IPS-15b (cell line): ENCODE results near the gene NEK4.
A peak's percentile ranks its signal among the peaks of the same experiment; 100 is the strongest.

ENCODE experiments used
- H3K27me3 ChIP-seq: one replicate; pipeline ENCODE4 v1.6.1; 2013; ENCODE audit warnings: low read length; ENCODE audit not compliant: control insufficient read depth, insufficient read depth
- H3K36me3 ChIP-seq: one replicate; pipeline ENCODE4 v1.6.1; 2013; ENCODE audit warnings: low read length; ENCODE audit not compliant: control insufficient read depth, insufficient read depth
- H3K4me1 ChIP-seq: one replicate; pipeline ENCODE4 v1.6.1; 2013; ENCODE audit warnings: mild to moderate bottlenecking, low read length; ENCODE audit not compliant: control insufficient read depth, insufficient read depth
- H3K4me3 ChIP-seq: one replicate; pipeline ENCODE4 v1.5.1; 2013; ENCODE audit warnings: low read depth, low read length
- H3K9ac ChIP-seq: one replicate; pipeline ENCODE4 v1.6.1; 2013; ENCODE audit warnings: low read depth, mild to moderate bottlenecking, low read length
- H3K9me3 ChIP-seq: one replicate; pipeline ENCODE4 v1.6.1; 2013; ENCODE audit warnings: mild to moderate bottlenecking, low read length; ENCODE audit not compliant: control insufficient read depth, insufficient read depth

The NEK4 gene

GRCh38 chr3:52770496-52771333, at the start of gene NEK4:
TSS of gene NEK4 (minus strand) at chr3:52770940. CDS start at chr3:52770746, 194 bp downstream.
- Histone ChIP-seq H3K9me3 (no peaks in the 10 kb centered on the region), H3K4me1 (peaks cover 4% of the 10 kb centered on the region), H3K27me3 (no peaks in the 10 kb centered on the region), H3K36me3 (peaks cover 2% of the 10 kb centered on the region), H3K9ac (peak within 1 kb of the TSS; percentile 66), H3K4me3 (peak within 1 kb of the TSS; percentile 71)

DNA sequence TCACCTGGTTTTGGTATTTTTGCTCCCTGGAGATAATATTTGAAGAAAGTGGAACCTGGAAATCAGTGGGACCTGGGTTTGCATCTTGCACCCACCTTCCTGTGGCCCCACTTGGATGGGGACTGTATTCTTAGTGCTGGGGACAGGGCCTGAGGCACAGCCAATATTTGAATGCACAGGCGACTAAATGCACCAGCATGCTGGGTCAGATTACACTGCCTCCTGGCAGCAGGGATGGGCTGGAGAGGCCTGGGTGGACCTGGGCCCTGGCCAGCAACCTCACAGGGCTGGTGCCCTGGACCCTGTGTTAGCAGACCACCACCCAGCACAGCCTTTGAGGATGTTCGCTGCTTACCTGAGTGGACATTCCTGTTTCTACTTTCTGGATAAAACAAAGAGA, 49.2 kb upstream of the NEK4 start:
- Histone ChIP-seq H3K27me3 (no peaks in the 10 kb centered on the region), H3K9me3 (no peaks in the 10 kb centered on the region), H3K4me3 (no peak overlapping the region), H3K9ac (no peak overlapping the region), H3K4me1 (peaks cover 2% of the 10 kb centered on the region), H3K36me3 (no peaks in the 10 kb centered on the region)

DNA sequence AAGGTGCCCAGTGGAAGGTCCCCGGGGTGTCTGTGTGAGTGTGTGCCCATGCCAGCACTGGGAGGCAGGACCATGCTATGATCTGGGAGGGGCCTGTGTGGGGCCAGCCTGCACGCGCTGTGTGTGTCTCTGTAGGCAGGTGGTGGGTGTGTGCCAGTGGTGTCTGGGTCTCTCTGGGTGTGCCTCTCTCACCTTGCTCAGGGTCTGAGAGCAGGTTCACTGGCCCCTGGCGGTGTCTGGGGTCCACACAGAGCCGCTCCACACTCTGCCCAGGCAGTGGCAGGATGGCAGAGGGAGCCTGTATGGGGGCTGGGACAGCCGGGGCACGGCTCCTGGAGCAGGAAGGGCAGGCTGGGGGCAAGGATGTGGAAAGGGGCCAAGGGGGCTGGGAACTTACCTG, 47.1 kb upstream of the NEK4 start:
- H3K36me3 ChIP-seq = no peaks in the 10 kb centered on the region
- no peak overlapping the region for H3K9ac ChIP-seq
- no peaks in the 10 kb centered on the region for H3K27me3 ChIP-seq
- H3K4me1 ChIP-seq = peaks cover 2% of the 10 kb centered on the region
- no peak overlapping the region for H3K4me3 ChIP-seq
- no peaks in the 10 kb centered on the region for H3K9me3 ChIP-seq

- H3K27me3 ChIP-seq = no peaks in the 10 kb centered on the region
- no peak overlapping the region for H3K9ac ChIP-seq
- peaks cover 2% of the 10 kb centered on the region for H3K4me1 ChIP-seq
- H3K36me3 ChIP-seq = no peaks in the 10 kb centered on the region
- no peak overlapping the region for H3K4me3 ChIP-seq
- no peaks in the 10 kb centered on the region for H3K9me3 ChIP-seq
Measured at GRCh38 chr3:52817221-52817620, 46.5 kb upstream of the NEK4 start.

DNA sequence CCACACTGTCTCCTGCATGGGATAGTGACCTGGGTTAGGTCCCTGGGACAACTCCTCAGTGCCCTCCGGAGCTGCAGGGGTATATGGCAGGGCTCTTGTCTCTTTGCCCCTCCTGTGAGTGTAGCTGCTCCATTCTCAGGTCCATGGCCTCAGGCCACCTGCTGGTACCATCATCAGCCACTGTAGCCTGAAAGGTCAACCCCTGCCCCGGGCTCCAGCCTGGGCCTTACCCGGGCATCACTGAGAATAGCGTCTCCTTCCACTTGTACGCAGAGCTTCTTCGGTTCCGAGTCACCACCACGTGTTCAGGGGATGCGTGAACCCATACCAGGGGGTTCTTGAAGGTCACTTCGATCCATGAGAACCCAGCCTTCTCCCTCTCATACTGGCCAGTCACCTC, 45.9 kb upstream of the NEK4 start:
- H3K4me3 ChIP-seq = no peak overlapping the region
- no peaks in the 10 kb centered on the region for H3K27me3 ChIP-seq
- H3K9me3 ChIP-seq = no peaks in the 10 kb centered on the region
- H3K4me1 ChIP-seq = peaks cover 2% of the 10 kb centered on the region
- H3K9ac ChIP-seq = no peak overlapping the region
- H3K36me3 ChIP-seq = no peaks in the 10 kb centered on the region

- no peaks in the 10 kb centered on the region for H3K9me3 ChIP-seq
- H3K4me3 ChIP-seq = no peak overlapping the region
- no peak overlapping the region for H3K9ac ChIP-seq
- no peaks in the 10 kb centered on the region for H3K36me3 ChIP-seq
- H3K27me3 ChIP-seq = no peaks in the 10 kb centered on the region
- H3K4me1 ChIP-seq = peaks cover 2% of the 10 kb centered on the region
Measured at GRCh38 chr3:52816199-52816598, 45.5 kb upstream of the NEK4 start.

DNA sequence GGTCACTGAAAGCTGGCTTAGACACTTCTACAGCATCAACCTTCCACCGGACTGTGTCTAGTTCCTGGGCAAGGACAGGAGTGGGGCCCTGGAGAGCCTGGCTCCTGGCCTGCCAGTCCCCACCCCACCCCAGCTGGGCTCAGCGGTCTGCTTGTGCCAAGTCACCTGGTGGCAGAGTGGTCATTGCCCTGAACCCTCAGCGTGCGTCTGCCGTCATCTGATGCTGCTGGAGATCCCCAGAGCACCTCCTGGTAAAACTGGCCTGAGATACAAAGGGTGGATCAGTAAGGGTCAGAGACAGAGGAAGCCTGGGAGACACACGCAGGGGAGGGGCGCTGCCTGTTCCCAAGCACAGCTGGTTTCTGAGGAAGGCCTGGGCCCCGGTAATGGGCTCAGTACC, 43.1 kb upstream of the NEK4 start:
- Histone ChIP-seq H3K9ac (no peak overlapping the region), H3K27me3 (no peaks in the 10 kb centered on the region), H3K9me3 (no peaks in the 10 kb centered on the region), H3K36me3 (no peaks in the 10 kb centered on the region), H3K4me1 (no peaks in the 10 kb centered on the region), H3K4me3 (no peak overlapping the region)

DNA sequence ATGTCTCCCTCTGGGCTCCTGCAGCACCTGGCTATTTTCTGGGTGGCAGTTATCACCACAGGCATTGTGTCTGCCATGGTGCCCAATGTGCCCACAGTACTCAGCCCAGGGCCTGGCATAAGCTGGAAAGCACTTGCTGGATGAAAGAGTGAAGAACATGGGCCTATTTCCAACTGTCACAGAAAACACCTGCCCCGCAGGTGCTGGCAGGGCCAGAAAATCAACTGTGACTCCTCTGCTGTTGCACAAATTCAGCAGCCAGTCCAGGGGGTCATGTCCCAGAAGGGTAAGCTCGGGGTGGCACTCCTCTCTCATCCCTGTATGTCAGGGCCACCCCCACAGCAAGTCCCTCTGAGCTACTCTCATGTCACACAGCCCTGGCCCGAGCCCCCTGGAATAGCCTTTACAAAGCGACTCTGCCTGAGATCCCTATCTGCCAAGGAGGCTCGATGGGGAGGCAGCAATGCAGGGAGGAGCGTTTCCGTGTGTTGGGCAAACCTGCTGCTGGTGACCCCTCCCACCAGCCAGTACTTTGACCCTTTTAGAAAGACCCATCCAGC, 40.8 kb upstream of the NEK4 start:
- no peak overlapping the region for H3K9ac ChIP-seq
- H3K4me1 ChIP-seq = no peaks in the 10 kb centered on the region
- H3K36me3 ChIP-seq = no peaks in the 10 kb centered on the region
- no peak overlapping the region for H3K4me3 ChIP-seq
- no peaks in the 10 kb centered on the region for H3K9me3 ChIP-seq
- H3K27me3 ChIP-seq = no peaks in the 10 kb centered on the region

DNA sequence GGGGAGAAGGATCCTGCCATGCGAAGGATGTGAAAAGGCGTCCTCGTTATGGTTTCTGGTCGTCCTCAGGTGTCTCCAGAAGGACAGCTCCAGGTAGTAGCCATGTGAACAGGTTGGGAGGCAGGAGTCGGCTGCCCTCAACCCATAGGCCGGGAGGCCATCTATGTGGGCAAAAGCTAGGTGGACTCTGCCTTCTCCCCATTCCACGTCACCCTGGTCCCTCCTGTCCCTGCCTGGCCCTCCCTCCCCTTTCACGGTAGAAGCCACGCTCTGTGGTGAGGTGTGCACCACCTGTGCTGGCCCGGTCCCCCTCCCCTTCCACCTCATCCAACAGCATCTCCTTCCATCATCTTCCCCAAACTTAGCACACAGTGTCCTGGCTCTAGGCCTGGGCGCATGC, 40.2 kb upstream of the NEK4 start:
- Histone ChIP-seq H3K27me3 (no peaks in the 10 kb centered on the region), H3K4me3 (no peak overlapping the region), H3K9ac (no peak overlapping the region), H3K9me3 (no peaks in the 10 kb centered on the region), H3K4me1 (no peaks in the 10 kb centered on the region), H3K36me3 (no peaks in the 10 kb centered on the region)

DNA sequence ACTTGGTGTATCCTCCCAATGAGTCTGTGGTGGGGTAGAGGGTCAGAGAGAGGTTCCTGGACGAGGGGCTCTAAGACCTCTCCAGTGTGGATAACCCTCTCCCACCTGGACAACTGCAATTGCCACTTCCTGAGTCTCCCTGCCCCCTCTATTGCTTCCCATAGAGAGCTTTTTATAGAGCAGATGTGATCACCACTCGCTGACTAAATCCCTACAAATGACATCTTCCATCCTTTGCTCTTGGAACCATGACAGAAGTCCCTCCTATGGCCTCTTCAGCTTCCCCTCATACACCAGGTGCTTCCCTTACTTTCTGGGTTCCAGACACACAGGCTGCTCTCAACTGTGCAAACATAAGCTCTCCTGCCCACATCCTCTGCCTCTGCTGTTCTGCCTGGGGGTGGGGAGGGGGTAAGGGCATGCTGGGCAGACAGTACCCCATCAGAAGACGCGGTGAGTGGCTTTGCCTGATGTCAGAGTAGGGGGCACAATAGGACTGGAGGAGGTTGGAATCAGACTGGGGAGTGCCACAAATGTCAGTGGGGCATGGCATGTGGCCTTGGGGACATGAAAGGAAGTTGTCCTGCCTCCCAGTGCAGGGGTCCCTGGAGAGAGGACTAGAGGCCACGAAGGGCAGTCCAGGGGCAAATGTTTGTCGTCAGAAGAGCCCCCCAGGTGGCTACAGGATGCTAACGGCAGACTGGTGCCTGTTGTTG, 39.1 kb upstream of the NEK4 start:
- Histone ChIP-seq H3K4me1 (no peaks in the 10 kb centered on the region), H3K36me3 (no peaks in the 10 kb centered on the region), H3K4me3 (no peak overlapping the region), H3K27me3 (no peaks in the 10 kb centered on the region), H3K9ac (no peak overlapping the region), H3K9me3 (no peaks in the 10 kb centered on the region)

- H3K36me3 ChIP-seq = no peaks in the 10 kb centered on the region
- H3K4me3 ChIP-seq = no peak overlapping the region
- no peak overlapping the region for H3K9ac ChIP-seq
- no peaks in the 10 kb centered on the region for H3K9me3 ChIP-seq
- no peaks in the 10 kb centered on the region for H3K4me1 ChIP-seq
- H3K27me3 ChIP-seq = no peaks in the 10 kb centered on the region
Measured at GRCh38 chr3:52809149-52809548, 38.4 kb upstream of the NEK4 start.
